Stimulated activated CD4-positive, alpha-beta T cell treated with anti-CD3 and anti-CD28 coated beads, TNF-alpha, amount 100 ng/mL, for 4 hours (primary cell): ENCODE measurements around the gene THSD1.
"Not testable (repeated sequence)": the region's sequence is repeated elsewhere in the genome, so short reads cannot be mapped to it uniquely, and the experiment has no call there.

Experiments used
- DNase-seq, 3 experiments: peaks; one replicate each; pipeline ENCODE4 v3.0.0-alpha.2; 2020; ENCODE audit warnings: low read depth in 3 of 3

THSD1 gene

GRCh38 chr13:52411629-52412028, 5.7 kb upstream of the THSD1 start:
- no peak for DNase-seq

- DNase-seq, result not testable (repeated sequence)
Measured at GRCh38 chr13:52408071-52408658, 2.2 kb upstream of the THSD1 start.

- DNase-seq, result not testable (repeated sequence)
Measured at GRCh38 chr13:52407436-52407835, 1.5 kb upstream of the THSD1 start.

- no peak for DNase-seq
Measured at GRCh38 chr13:52406629-52407028, 657 bp upstream of the THSD1 start.

GRCh38 chr13:52405369-52405766, 604 bp downstream of the THSD1 start:
- DNase-seq, result no peak

GRCh38 chr13:52399708-52400107, 6.3 kb downstream of the THSD1 start:
- DNase-seq, result no peak

GRCh38 chr13:52399046-52399445, 6.9 kb downstream of the THSD1 start:
- DNase-seq, result no peak

- no peak for DNase-seq
Measured at GRCh38 chr13:52395704-52396103, 10.3 kb downstream of the THSD1 start.

GRCh38 chr13:52394586-52394985, 11.4 kb downstream of the THSD1 start:
- DNase-seq, result no peak

- no peak for DNase-seq
Measured at GRCh38 chr13:52393572-52394357, 12.2 kb downstream of the THSD1 start.

GRCh38 chr13:52387721-52388120, 18.3 kb downstream of the THSD1 start:
- no peak for DNase-seq

- no peak for DNase-seq
Measured at GRCh38 chr13:52385870-52386269, 20.1 kb downstream of the THSD1 start.

- DNase-seq, result no peak
Measured at GRCh38 chr13:52383366-52383765, 22.6 kb downstream of the THSD1 start.

GRCh38 chr13:52378312-52378711, 27.7 kb downstream of the THSD1 start:
- DNase-seq, result no peak

GRCh38 chr13:52377898-52378297, 28.1 kb downstream of the THSD1 start:
- no peak for DNase-seq

- DNase-seq, result no peak
Measured at GRCh38 chr13:52374873-52375411, 31.0 kb downstream of the THSD1 start.

GRCh38 chr13:52374389-52374788, 31.6 kb downstream of the THSD1 start:
- DNase-seq, result no peak

- DNase-seq, result not testable (repeated sequence)
Measured at GRCh38 chr13:52373277-52373676, 32.7 kb downstream of the THSD1 start.

- DNase-seq, result no peak
Measured at GRCh38 chr13:52371736-52372247, 34.2 kb downstream of the THSD1 start.

GRCh38 chr13:52366291-52366690, 39.7 kb downstream of the THSD1 start:
- no peak for DNase-seq

- not testable (repeated sequence) for DNase-seq
Measured at GRCh38 chr13:52362169-52362887, 43.6 kb downstream of the THSD1 start.

- no peak for DNase-seq
Measured at GRCh38 chr13:52361225-52361624, 44.7 kb downstream of the THSD1 start.
